NCI-H446 (cell line): ENCODE results near the gene FCF1.

ENCODE experiments used
- DNase-seq, 2 experiments: peaks; one replicate each; lab custom pipeline; 2025; lab: John Stamatoyannopoulos, UW

FCF1 gene

DNA sequence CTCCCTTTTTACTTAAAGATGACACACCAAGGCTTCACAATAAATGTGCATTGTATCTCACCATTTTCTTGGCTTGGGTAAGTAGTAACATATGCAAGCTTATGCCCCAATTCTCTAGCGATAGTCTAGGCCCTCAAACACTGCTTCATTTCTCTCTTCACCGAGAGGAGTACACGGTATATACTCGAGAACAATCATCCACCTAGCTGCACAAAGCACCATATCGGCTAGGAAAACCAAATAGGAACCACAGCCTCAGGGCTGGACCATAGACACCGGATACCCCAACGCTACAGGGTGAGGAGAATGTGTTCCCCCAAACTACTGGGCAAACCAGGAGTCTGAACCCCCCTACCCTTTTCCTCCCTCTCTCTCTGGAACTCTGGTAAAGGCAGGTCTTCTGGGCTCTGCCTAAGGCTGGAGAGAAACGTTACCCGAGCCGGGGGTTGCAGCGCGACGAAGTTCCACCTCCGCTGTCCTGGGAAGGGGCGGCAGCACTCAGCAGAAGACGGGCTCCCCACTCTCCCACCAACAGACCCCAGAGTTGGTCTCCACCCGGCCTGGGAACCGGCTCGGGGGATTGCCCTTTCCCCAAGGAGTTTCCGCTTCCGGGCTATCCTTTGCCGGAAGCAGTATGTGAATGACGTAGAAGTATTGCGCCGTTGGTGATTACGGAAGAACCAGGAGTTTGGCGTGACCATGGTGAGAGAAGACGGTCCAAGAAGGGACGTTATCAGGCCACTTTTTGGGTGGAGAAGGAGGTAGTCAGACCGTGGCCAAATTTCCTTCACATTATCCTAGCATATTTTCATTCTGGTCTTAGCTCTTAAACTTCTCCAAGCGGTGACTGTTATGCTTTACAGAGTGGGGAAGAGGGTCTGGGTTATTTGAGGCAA lies at the start of gene FCF1, which contains the start of gene AREL1:
FCF1 (plus strand) TSS at position 646 of the 896 bp plus-strand sequence; CDS start at position 700, 54 bp downstream.
AREL1 (minus strand) TSS at position 582 of the 896 bp plus-strand sequence. CDS start 27,465 bp downstream, outside the sequence.
- no peak for DNase-seq

GRCh38 chr14:74663884-74664283 lies 49.1 kb upstream of the FCF1 start:
- DNase-seq: no peak

DNA sequence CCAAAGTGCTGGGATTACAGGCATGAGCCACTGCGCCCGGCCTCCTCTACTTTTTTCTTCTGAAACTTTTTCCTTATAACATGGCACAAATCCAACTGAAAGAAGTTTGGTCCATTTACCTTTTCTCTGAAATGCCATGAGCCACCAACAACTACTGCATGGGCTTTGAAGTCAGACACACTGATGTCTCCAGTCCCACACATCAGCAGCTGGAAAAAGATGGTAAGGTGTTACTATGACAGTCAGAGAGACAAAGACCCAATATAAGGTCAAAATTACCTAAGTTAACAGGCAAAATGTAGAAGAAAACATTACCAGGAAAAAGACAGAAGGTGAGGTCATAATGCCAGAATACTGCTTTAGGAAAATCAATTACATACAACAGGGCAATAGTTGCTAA lies 48.2 kb upstream of the FCF1 start:
- no peak for DNase-seq

- DNase-seq: no peak
These were observed 45.2 kb upstream of the FCF1 start for GRCh38 chr14:74667758-74668157.

DNA sequence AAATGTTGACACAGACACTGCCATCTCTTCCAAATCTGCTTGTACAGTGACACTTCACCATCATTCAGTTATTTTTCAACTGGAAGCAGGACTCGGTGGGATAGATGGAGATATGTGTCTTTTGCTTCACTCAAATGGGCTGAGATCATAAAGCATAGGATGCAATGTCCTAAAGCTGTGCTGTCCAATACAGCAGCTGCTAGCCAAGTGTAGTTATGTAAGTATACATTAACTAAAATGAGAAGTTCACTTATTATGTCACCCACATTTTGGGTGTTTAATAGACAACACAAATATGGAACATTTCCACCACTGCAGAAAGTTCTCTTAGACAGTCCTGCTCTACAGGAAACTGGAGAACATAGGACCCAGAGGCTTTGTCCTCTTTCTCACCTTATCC lies 43.7 kb upstream of the FCF1 start:
- no peak for DNase-seq

- DNase-seq: no peak
These were observed 43.1 kb upstream of the FCF1 start for GRCh38 chr14:74669846-74670245.

GRCh38 chr14:74670726-74671411 lies 42.1 kb upstream of the FCF1 start:
- no peak for DNase-seq

DNA sequence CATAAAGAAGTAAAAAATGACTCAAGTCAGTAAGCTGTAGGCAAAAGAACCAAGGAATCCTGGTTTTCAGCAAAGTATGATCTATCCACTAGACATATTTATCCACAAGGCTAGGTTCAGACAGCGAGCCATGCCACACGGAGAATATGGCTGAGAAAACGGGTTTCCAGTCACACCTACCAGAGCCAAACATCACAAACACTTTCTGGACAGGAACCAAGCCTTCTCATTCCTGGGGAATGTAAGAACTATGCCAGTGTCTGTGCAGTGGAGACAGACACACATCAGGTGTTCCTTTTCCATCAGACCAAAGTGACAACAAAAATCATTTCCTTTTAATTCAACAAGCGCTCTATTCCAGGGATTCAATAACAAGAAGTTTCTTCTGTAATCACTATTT lies 41.2 kb upstream of the FCF1 start:
- no peak for DNase-seq

- DNase-seq: no peak
These were observed 39.2 kb upstream of the FCF1 start for GRCh38 chr14:74673768-74674167.

GRCh38 chr14:74675219-74675618 lies 37.7 kb upstream of the FCF1 start:
- DNase-seq: no peak

DNA sequence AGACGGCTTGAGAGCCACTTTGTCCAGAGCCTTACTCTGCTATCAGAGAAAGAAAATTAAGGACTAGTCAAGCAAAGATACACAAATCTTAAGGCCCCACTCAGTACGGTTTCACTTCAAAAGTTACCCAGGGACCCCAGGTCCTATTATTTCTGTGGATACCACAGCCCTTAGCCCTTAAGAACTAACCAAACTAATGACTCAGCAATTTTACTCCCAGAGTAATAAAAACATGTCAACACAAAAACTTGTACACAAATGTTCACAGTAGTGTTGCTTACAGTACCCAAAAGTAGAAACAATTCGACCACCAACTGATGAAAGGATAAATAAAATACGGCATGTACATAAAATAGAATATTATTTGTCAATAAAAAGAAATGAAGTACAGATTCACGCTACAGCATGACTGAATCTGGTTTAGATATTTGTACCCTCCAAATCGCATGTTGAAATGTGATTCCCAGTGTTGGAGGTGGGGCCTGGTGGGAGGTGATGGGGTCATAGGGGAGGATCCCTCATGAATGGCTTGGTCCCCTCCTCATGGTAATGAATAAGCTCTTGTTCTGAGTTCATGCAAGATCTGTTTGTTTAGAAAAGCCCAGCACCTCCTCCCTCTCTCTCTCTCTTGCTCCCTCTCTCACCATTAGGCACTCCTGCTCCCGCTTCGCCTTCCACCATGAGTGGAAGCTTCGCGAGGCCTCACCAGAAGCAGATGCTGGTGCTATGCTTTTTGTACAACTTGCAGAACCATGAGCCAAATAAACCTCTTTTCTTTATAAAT lies 30.6 kb upstream of the FCF1 start:
- DNase-seq: no peak

DNA sequence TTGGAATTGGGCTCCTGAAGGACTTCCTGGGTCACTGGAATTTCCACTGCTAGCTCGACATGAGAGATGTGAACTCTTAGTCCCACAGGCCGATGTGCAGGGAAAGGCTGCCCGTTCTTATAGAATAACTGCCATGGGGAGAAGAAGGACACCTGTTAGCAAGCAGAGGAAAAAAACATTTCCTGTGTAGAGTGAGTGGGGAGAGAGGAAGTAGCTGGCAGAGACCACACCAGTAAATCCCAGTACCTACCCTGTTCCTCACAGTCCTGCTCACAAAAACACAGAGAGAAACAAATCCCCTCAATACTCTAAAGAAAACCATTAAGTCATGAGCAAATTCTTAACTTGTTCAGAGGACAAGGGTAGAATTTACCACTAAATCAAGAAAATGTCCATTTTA lies 29.5 kb upstream of the FCF1 start:
- DNase-seq: no peak

- DNase-seq: no peak
These were observed 28.5 kb upstream of the FCF1 start for GRCh38 chr14:74684434-74684833.

DNA sequence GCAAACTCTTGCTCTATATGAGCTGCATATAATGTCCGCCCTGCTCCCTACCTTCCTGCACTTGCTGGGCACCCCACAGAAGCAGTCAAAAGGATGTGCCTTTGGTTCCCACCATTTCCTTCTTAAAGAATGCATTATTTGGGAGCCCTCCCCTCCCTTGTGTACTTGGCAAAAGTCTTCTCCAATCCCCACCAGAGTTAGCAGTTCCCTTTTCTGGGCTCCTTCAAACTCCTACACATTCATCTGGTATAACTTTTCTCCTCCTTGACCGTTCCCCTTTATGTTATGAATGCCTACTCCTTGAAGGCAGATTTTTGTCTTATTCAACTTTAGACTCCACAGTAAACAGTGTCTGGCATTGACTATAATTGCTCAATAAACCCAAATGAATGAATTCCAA lies 27.9 kb upstream of the FCF1 start:
- no peak for DNase-seq

- no peak for DNase-seq
These were observed 26.8 kb upstream of the FCF1 start for GRCh38 chr14:74685921-74686678.

GRCh38 chr14:74691456-74691855 lies 21.5 kb upstream of the FCF1 start:
- no peak for DNase-seq

DNA sequence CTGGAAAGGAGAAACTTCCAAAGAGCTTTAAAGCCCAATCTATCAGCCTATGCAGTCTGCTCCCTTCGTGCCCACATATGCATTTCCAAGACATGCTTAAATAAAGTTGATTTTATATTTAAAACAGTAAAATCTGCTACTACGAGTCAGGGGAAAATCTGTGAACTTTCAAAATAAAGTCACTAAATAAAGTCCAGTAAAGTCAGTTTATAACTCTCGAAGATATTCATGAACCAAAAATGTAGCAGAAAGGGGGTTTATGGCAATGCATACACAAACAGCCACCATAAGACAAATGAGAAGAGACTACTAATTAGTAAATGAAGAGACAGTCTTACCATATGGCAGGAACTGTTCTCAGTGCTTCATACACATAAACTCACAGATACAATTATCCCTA lies 19.8 kb upstream of the FCF1 start:
- DNase-seq: no peak

GRCh38 chr14:74695406-74695805 lies 17.5 kb upstream of the FCF1 start:
- DNase-seq: no peak

DNA sequence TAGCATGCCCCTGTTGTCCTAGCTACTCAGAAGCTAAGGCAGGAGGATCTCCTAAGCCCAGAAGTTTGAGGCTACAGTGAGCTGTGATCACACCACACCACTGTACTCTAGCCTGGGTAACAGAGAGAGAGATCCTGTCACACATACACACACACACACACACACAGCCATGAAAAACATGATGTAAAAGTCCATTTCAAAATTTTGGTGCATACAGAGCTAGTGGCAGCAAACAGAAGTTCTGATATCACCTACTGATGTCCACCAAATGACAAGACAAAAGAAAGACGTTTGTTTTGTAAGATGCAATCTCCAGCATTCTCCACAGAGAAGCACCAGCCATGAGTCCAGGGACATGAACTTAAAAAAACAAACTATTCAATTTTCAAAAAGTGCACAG lies 15.9 kb upstream of the FCF1 start:
- DNase-seq: no peak

GRCh38 chr14:74697543-74697942 lies 15.4 kb upstream of the FCF1 start:
- no peak for DNase-seq

GRCh38 chr14:74697976-74698375 lies 15.0 kb upstream of the FCF1 start:
- DNase-seq: no peak

- DNase-seq: no peak
These were observed 14.5 kb upstream of the FCF1 start for GRCh38 chr14:74698465-74698864.
